HG03520 (cell line): Measurements from ENCODE around the gene PITPNB.

ENCODE experiments used
- ATAC-seq: cut with Tn5 transposase; IDR thresholded peaks from one replicate; pipeline ENCODE4 v1.9.1; 2021; ENCODE audit warnings: mild to moderate bottlenecking, moderate library complexity; ENCODE audit not compliant: unreplicated experiment

PITPNB gene

DNA sequence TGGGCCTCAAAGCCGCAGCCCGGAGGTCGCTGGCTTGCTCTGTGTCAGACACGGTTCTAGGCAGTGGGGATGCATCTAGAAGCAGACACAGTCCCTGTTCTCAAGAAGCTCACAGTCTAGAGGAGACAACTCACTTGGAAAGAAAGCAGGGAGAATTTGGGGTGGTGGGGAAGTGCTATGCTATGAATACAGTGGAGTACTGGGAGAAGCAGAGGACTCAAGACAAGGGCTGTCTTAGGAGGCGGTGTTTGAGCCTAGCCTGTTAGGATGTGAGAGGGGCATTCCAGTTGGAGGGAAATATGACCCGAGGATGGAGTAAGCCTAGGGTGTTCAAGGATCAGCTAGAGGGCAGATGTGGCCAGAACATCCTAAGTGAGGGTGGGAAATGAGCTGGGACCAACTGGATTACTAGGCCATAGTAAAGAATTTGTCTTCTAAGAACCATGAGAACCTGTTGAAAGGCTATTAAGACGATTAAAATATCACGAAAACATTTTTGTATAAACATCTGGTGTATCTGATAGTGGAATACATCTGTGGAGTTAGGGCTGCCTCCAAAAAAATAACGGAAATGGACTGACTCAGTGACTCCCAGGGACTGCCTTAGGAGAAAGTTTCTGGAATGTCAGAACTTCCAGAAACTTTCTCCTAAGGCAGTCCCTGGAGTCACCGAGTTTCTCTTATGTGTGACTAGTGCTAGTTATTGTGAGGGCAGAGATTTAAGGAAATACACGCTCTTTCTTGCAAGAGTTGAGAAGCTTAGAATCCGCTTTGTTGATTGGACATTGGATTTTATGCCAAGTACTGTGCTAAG, 1.1 kb upstream of the PITPNB start:
- peak; percentile 30 for ATAC-seq

DNA sequence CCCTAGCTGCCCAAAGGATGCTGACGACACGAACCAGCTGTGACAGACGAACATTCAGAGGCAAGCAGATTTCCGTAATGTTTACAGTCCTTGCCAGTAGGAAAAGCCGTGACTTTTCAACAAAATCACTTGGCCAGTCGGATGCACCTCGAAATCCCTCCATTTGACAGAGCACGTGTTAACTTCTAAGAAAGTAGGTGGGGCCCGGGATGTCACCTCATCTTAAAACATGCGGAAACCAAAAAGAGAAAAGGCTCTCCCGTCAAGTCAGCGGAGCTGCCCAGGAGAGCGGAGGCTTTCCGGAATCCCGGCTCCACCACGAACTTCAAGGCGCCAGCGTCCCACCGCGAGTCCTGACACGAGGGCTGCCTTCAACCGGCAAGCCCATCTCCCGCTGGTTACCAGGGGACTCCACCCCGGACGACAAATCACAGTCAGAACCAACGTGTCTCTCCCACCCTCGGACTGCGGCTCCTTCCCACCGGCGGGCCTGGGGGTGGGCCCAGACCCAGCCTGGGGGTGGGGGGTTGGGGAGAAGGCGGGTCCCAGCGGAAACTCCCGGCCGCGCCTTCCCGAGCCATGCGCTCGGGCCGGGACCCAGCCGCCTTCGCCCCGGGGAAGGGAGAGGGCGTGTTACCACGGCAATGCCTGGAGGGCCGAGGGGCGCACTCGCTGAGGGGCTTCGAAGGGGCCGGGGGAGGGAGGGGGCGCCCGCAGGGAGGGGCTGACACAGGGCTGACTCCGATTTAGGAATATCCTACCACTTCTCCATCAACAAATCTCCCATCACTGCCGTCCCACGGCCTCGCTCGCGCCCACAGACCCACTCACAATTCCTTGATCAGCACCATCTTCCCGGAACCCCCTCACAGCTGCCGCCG, 475 bp downstream of the PITPNB start:
- ATAC-seq = no peak

DNA sequence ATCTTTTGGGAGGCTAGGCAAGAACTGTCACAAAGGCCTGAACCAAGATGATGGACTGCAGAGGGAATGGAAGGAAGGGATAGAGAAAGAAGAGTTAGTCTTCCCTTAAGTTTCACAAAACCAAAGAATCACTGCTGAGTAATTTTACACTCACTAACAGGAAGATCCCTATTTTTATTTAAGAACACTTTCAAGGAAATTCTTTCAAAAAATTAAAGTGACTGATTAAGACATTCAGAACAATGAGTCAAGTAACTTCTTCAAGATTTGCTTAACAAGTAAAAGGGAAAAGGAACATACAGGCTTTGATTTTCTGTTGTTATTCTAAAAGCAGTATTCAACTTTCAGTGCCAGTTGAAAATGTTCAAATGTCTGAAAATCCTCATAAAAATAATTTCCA, 3.1 kb downstream of the PITPNB start:
- ATAC-seq = no peak

DNA sequence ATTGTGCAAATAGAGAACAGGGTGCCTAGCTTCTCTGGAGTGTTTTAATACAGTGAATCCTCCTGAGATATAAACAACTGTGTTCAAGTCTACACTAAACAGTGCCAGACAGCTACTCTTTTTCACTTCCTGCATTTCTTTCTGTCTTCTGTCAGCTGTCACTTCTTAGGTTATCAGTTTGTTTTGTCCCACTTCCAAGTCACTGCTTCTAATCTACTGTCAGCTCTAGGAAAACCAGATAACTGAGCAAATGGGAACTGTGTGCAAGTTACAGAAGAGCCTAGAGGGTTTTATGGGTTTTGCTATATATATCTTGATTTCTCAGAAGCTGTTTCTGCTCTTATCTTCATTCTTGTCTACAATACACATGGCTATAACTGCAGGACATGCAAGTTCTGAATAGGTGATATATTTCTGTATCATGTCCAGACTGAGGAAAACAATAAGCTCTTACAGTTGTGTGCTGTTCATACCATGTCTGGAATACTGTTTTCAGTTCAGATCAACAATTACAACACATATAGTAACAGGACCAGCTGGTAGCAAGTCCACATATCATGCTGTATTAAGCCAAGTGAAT, 5.8 kb downstream of the PITPNB start:
- ATAC-seq = no peak

DNA sequence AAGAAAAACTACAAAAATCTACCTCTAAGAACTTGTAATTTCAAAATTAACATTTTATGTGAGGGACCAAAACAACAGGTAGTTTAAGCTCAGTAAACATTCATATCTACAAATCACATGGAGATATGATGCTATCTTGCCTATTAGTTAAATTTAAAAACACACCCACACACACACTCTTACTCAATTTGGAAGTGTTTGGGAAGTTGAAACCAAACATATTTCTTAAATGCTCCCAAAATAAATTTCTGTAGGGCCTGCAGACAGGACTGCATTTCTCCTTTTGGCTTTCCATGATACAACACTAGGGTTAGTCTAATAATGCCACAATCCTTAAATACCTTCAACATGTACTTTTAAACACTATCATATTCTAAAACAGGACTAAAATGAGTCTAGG, 7.0 kb downstream of the PITPNB start:
- no peak for ATAC-seq

DNA sequence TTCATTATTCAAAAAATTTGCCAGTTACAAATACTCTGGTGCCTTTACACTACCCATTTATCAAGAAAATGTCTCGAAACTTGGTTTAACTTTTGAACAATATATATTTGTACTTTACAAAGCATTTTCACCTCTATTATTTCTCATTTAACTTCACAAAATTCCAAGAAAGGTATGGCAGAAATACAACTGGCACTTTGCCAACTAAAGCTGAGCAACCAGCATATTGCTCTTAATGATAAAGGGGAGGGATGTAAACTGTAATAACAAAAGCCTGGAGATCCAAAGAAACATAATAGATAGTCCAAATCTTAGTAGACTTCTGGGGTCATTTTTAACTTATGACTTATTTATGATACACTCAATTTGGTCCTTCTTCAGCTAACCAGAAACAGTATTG, 7.7 kb downstream of the PITPNB start:
- no peak for ATAC-seq

DNA sequence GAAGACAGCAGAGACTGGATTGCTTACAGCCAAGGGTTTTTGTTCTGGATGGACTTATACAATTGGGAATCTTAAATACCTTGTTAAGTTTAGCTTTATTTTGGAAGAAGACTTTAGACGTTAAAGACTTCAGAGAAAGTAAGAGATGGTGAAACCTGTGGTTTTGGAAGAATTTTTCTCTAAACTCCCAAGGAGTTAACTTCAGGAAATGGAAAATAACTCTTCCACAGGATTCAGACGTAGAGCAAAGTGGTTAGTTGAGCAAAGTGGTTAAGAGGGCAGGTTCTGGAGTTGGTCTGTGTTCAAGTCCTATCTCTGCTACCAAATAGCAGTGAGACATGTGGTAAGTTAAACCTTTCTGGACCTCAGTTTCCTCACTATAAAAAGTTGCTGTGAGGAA, 12.8 kb downstream of the PITPNB start:
- ATAC-seq = no peak

DNA sequence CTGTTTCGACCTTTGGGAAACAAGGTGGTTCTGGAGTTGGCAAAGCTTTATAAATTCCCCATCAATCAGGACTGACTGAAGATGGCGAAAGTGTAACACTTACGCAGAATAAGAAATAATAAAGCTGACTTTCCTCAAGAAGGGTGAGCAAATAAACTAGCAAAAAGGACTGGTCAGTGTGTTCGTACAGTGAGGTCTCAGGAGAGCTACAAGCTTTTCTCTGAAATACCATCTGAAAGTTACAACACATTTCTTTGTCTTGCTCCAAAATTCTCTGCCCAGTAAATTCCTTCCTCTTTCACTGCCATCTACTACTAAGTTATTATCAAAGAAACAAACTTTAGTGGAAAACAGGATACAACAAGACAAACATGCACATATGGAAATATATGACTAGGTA, 13.4 kb downstream of the PITPNB start:
- ATAC-seq = no peak

DNA sequence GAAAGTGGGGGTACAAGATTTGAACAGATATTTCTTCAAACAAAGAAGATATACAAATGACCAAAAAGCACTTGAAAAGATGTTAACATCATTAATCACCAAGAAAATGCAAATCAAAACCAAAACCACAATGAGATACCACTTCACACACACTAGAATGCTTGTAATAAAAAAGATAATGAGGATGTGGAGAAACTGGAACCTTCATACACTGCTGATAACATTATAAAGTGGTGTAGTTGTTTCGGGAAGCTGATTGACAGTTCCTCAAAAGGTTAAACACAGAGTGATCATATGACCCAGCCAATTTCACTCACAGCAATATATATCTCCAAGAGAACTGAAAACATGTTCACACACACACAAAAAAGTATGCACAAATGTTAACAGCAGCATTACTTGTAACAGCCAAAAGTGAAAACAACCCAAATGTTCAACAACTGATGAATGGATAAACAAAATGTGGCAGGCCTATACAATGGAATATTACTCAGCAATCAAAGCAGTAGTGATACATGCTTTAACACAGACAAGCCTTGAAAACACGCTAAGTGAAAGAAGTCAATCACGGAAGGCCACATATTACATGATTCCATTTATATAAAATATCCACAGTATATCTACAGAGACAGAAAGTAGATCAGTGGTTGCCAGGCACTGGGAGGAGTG, 15.1 kb downstream of the PITPNB start:
- ATAC-seq = no peak

DNA sequence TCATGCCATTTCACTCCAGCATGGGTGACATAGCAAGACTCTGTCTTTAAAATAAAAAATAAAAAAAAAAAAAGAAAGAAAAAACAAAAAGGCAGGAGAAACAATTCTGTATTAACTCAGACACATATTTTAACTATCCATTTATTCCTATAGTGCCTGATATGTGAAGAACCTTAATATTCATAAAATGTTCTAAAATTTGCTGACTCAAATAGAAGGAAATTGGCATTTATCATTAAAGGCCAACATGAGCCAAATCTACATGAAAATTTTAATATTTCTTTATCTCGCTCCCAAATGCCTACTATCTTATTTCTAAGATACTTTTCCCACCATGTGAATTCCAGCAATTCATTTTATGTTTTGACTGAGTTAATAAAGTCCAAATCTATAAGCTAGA, 18.9 kb downstream of the PITPNB start:
- no peak for ATAC-seq

DNA sequence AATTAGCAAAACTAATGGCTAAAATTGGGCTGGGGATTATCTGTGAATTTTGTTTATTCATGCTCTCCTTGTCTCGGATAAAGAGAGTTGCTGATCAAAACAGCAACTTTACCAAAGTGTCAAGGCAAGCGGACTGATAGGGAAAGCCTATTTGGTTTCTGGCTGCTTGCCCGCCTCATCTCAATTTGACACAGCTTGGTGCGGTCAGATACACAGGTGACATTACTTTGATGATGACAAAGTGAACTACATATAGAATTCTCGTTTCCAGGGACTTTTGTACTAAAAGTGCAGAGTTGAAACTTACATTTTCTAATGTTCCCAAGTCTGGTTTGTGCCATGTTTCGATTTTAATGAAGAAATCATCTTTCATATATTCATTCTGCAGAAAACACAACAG, 22.8 kb downstream of the PITPNB start:
- no peak for ATAC-seq

DNA sequence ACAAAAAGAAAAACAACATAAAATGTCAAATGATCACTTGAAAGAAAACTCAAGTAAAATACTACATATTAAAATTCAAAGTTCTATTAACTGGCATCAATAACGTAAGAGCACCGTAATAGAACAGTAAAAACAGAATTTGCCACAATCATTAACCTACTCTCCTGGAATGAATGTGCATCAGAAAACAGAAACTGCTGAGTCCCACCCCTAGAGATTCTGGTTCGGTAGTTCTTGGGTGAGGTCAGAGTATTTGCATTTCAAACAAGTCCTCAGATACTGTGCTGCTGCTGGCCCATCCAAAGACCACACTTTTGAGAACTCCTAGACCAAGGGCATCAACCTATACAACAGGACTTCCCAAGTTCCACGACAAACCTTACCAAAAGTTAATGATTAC, 23.5 kb downstream of the PITPNB start:
- ATAC-seq = peak; percentile 80

DNA sequence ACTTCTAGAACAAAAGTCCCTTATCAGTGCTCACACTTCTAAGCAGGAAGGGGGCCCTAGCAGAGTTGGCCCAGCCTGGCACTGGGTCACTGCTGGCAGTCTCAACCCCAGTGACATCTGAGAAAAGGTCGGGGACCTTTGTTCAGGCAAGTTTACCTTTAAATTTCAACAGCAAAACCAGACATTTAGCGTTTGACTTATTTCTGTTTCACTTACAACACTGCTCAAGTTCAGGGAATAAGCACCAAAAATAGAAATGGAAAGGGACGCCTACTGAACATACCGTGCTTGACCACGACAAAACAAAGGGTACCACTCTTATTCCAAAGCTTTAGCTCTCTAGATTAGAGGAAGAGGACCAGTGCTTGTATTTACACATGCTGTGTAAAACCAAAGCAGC, 26.2 kb downstream of the PITPNB start:
- no peak for ATAC-seq

DNA sequence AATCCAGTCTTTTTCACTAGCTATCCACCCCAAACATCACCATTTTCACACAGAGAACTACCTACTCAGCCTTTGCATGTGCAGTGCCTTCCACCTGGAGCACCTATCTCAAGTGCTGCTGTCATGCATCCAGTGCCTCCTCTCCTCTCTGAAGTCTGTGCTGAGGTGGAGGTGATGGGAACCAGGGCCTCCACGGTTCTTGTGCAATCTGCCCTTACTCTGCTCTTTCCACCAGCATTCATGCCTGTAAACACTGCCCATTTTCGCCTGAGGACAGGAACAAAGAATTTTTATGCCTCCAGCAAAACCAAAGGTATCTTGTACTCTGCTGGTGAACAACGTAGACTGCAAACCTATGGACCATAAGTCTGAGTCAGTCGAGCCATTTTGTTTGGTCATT, 27.0 kb downstream of the PITPNB start:
- ATAC-seq = no peak

DNA sequence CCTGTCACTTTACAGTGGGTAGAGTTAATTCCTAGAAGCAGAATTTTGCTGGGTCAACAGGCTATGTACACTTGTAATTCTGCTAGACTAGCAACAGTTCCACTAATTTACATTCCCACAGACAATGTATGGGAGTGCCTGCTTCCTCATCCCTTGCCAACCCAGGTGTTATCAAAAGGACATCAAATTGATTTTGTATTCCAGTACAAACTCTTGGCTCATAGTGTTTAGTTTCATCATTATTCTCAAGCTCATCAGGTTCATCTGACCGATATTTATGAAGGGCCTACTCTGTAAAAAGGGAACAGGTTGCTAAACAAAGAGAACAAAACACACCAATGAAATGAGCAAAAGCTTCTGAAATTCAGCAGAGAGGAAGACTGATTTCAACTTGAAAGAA, 30.7 kb downstream of the PITPNB start:
- ATAC-seq = no peak

DNA sequence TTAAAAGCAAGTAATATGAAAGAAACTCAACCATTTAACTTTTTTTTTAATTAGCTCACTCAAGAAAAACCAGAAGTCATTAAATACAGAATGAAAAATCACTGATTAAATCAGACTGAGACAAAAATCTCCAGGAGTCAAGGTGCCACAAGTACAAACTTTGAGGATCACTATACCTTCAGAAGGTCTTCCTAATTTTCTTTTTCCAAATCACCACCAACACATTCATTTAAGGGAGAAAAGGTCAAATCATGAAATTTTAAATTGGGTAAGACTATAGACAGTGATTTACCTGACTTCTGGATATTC, 32.3 kb downstream of the PITPNB start:
- no peak for ATAC-seq

DNA sequence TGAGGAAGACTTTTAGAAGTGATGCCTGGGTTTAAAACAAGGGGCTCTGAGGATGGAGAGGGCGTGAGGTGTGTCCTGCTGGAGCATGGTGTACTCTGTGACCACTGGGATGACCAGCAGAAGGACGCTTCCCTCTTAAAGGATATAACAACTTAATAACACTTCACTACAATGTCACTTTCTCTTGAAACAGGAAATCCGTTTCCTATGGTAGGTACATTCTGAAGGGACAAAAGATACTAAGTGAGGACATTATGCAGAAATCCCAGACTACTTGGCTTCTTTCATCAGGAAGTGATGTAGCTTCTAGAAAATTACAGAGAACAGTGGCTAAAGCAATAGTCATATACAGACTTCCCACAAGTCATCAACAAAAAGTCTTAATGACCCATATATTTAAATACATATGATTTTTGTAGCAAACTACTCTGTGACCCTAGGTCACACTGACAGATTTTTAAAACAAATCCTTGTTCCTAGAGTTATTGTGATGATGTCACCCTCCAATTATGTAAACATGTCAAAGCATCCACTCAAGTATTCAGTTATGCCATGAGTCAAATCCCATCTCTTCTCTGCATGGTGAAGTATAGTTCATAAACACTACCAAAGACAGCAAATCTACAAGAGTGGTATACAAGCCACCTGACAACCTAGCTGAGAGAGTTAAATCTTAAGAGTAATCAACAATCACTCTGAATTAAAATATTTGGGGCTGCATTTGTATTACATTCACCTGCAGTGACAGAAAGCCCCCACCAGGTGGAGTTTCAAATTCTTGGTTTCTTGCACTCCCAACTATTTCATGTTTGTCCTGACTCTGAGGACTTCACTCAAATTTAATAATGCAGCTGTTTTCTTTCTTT, 32.8 kb downstream of the PITPNB start:
- no peak for ATAC-seq

DNA sequence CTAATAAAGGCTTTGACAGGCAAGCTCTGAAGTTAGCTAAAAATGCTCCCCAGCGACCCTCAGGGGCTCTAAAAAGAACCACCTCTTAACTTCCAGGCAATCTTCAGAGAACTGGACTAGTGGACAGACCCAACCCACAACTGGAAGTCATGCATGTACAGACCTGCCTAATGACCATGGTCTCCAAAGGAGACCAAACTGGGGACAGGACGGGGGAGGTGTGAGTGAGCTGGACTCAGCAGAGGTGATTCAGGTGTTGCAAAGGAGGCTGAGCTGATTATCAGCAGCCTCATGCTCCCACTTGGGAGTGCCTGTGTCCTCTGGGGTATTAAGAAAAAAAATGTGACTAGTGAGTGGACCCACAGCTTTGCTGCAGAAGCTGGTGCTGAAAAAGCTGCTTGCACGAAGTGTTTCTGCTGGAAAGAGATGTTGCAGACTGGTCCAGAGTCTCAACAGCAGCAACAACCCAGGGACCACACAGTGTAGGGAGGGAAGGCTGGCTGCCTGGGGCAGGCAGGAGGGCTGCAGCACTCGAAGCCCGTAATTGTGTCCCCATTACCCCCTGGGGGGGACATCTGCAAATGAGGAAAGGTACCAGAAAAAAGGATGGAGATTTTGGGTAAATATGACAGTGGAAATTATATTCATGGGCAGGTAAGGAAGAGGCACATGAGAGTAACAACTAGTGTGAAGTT, 35.3 kb downstream of the PITPNB start:
- ATAC-seq = no peak

DNA sequence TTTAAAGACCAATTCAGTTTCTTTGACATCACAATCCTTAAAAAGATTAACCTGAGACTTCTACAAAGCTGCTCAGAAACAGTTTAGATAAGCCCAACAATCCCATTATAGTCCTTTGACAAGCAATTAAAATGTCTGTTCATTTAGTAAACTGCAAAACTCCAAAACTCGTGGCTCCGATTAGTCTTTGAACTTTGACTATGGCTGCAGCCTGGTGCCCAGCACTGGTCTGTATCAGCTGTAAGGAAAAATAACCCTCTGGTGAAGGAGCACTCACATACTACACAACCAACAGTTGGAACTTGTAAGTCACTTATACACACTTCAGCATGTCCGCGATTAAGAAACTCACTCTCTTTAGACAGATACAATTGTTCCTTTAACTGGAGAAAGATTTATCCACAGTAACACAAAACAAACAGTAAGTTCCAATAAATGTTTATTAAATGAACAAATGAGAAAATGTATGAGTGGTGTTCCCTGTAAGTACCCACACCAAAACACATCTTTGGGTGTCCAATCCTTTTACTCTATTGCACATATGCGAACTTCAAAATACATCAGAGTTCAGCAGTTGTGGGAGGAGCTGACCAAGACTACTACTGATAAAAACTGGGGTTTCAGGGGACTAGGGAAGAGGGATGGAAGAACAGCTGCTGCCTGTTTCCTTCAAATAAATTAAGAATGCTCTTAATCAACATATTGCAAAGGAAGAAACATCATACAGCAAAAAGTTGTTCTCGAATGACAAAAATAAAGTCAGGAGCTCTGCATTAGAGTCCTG, 36.4 kb downstream of the PITPNB start:
- no peak for ATAC-seq
